ENCODE data around the gene PSME3IP1.

DNA sequence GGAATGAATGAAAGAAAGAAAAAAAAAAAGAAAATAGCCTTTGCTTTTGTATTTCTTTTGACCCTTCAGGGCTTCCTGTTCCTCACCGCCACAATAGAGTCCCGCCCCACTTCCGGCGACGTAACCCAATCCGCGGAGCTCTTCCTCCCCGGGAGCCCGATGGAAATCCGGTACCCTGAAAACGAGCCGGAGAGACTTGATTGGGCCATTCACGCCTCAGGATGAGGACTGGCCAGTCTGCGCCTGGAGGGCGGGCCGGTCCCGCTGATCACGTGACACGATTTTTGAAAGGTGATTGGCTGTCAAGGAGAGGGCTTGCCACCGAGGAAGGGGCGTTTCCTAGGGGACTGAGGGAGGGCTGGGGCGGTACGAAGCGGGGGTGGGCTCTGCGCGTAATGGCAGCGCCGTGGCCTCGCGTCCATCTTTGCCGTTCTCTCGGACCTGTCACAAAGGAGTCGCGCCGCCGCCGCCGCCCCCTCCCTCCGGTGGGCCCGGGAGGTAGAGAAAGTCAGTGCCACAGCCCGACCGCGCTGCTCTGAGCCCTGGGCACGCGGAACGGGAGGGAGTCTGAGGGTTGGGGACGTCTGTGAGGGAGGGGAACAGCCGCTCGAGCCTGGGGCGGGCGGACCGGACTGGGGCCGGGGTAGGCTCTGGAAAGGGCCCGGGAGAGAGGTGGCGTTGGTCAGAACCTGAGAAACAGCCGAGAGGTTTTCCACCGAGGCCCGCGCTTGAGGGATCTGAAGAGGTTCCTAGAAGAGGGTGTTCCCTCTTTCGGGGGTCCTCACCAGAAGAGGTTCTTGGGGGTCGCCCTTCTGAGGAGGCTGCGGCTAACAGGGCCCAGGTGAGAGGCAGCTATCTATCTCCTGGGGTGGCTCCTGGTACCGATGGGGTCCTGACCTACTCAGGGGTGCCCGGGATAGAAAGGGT, at the start of gene PSME3IP1, which contains the start of gene RSPRY1:
- TF ChIP-seq EZH2phosphoT487 (IDR thresholded peaks at IDR 0.05; ENCODE audit: borderline replicate concordance, low read length): no peak
- TF ChIP-seq, protein P1, sequence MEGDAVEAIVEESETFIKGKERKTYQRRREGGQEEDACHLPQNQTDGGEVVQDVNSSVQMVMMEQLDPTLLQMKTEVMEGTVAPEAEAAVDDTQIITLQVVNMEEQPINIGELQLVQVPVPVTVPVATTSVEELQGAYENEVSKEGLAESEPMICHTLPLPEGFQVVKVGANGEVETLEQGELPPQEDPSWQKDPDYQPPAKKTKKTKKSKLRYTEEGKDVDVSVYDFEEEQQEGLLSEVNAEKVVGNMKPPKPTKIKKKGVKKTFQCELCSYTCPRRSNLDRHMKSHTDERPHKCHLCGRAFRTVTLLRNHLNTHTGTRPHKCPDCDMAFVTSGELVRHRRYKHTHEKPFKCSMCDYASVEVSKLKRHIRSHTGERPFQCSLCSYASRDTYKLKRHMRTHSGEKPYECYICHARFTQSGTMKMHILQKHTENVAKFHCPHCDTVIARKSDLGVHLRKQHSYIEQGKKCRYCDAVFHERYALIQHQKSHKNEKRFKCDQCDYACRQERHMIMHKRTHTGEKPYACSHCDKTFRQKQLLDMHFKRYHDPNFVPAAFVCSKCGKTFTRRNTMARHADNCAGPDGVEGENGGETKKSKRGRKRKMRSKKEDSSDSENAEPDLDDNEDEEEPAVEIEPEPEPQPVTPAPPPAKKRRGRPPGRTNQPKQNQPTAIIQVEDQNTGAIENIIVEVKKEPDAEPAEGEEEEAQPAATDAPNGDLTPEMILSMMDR (conservative IDR thresholded peaks at IDR 0.05; ENCODE audit: low read depth, low read length): no peak

Measured in PC-3 (cell line).